Activated CD8-positive, alpha-beta memory T cell treated with anti-CD3 and anti-CD28 coated beads for 4 hours (primary cell): ENCODE measurements around the gene SHC1.

Experiments
- DNase-seq, 2 donors: peaks; one replicate each; pipeline ENCODE4 v3.0.0-alpha.2; 2020; ENCODE audit warnings: low read depth in 2 of 2

Gene SHC1

DNA sequence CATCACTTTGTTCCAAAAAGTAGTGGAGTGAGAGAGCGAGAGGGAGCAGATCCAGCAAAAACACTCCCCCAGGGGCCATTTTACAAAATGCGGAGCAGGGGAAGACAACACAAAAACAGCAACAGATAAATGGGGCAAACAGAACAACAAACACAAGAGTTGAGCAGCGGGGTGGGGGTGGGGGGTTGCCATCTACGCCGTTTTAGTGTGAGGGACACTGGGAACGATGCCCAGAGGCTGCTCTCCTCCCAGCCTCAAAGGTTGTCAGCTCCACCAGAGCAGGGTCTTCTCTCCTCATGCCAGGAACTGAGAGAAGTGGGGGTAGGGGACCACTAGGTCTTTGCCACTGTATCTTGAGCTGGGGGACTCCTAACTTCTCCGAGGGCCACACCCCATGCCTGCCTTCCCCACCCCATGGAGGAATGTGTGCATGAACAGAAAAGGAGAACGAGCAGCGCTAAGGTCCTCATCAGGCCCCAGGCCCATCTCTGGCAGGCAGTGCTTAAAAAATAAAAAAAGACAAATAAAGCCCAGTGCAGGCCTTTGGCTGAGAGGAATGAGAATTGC, 13.4 kb downstream of the SHC1 start:
- no peak for DNase-seq

DNA sequence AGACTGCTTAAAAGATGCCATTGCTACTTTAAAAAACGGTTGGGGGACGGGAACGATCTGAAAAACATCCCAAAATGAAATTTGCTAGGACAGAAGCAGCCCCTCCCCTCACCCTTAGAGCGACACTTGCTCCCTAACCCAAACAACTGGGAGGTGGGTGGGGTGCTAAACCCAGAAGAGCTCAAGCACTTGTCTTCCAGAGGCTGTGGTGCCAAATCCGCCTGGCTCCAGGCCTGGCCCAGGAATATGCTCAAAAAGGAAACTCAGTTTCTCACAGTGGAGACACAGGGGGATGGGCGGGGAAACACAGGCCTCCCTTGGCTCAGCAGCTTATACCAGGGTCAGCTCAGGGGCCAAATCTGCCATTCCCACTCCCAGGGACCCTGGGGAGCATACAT, 14.0 kb downstream of the SHC1 start:
- no peak for DNase-seq

DNA sequence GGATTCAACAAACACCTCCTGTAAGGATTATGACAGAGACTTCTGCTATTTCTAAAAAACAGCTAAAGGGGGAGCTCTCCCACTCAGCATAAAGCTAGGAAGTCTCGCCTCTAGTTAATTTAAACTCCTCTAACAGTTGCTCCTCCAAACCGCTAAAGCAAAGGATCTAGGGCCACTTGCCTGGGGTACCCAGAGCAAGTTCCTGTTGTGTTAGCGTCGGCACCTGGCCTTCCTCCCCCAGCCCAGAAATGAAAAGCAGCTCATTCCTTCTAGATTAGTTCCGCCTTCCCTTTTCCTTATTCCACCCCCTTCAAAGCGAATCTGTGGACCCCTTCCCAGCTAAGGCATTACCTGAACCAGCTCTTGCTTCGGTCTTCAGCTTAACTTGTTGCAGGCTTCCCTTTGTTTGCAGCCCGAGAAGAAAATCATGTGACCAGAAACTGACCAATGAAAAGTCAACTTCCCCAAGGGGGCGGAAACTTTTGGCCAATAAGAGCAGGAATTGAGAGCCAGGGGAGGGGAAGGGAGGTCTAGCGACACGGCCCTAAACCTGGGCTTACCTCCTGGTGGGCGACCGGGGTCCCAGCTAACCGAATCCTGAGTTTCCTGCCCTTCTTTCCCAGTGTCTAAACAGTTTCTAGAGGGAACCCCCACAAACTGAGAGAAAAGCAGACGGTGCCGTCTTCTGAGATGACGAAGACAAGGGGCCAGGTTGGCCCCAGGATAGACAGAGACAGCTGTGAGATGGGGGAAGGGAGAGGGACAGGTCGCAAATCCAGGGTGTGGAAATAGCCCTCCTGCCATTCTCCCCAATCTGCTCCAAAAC, 14.6 kb downstream of the SHC1 start, which contains the start of gene PBXIP1:
Gene PBXIP1, minus strand, starts transcription at position 382 of the 826 bp plus-strand sequence. CDS start 2,378 bp downstream, outside the sequence.
- DNase-seq = peak; percentile 50 to 64

DNA sequence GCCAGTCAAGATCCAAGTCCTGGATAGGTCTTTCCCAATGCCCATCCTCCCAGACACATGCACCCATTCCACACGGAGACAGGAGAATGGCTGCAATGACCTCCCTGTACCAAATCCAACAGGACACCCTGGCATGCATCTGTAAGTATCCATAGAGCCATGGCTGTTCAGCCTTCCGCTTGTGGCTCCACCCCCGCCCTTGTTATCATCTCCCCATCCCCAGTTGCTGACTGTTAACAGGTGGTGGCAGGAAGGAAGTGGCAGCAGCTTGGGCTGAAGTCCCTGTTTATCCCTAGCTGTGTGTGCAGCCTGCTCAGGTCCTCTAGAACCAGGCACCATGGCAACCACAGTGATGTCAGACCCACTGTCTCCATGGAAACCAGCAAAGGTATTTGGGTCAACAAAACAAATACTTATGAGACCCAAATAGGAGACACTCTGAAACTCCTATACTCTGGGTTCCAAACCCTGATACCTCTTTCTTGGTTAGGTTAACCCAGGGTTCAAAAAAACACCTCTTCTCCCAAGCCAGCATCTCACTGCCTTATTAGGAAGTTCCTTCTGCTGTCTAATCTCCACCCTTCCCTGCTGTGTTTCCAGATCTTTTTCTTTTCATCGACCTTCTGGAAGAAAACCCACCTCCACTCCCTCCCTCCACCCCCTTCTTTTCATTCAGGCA, 15.4 kb downstream of the SHC1 start:
- peak; percentile 57 to 72 for DNase-seq

- no peak for DNase-seq
Measured at GRCh38 chr1:154954541-154954940, 16.0 kb downstream of the SHC1 start.

DNA sequence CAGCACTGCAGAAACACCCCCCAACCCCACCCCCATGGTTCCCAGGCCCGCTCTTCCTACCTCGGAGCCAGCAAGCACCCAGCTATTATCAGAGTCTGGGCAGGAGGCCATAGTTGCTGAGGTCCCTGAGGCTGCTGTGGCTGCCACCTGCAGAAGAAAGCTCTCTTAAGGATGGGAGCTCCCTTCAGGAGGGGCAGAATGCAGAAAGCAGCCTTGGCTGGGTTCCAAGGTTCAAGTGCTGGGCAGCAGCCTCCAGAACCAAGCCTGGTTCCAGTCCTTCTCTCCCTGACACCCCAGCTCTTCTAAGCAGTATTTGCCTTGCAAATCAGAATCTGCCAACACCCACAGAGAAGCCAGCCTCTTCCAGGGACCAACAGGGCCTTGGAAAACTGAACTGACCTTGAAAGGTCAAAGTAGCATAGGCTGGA, 16.9 kb downstream of the SHC1 start:
- DNase-seq = no peak

DNA sequence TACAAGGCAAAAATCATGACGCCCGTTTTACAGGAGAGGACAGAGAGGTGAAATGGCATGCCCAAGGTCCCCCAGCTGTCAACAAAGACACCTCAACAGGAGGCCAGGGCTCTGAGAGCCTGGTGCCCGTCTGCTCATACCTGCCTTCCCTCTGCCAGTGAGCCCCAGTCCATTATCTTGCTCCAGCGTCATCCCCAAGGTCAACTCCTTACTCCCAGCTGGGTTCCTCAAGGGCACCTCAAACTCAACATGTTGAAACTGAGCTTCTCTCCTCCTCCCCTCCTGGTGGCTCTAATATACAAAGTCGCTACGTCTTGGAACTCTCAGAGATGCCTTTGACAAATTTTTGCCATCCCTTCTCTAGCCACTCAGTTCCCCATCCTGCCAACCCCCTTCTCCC, 17.9 kb downstream of the SHC1 start:
- no peak for DNase-seq

GRCh38 chr1:154951901-154952657, 18.5 kb downstream of the SHC1 start:
- no peak for DNase-seq

- no peak for DNase-seq
Measured at GRCh38 chr1:154948079-154948478, 22.5 kb downstream of the SHC1 start.

DNA sequence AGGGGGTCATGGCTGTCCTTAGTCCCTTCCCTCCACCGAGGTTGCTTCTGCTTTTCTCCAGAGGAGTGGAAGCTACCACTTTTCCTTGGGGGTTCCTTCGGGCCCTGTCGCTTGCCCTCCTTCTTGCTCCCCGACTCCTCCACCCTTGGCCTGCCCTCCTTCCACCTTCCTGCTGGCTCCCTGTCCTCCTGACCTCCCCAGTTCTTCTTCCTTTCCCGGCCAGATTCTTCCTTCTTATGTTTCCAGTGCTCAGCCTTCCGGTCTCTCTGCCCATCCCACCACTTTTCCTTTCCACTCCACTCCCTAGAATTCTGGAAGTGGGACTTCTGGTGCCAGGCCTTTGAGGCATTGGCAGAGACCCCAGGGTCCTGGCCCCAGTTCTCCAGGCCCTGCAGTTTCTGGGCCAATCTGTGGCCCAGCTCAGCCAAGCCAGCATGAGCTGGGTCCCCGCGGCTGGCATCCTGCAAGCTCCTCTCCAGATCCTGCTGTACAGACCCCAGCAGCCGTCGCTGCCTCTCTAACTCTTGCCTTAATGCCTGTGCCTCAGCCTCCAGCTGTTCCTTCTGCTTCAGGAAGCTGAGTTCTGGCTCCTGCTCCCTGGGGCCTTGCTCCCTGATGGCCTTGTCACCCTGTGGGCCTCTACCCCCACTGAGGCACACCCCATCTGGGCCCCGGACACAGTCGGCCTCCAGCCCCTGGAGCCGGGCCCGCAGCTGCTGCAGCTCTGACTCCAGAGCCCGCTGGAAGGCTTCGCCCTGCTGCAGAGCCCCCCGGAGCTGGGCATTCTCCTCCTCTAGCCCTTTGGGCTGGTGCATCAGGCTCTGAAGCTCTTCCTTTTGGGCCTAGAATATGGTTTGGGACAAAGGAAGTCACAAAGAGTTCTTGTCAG, 24.3 kb downstream of the SHC1 start:
- DNase-seq = no peak

- DNase-seq = no peak
Measured at GRCh38 chr1:154945160-154945961, 25.2 kb downstream of the SHC1 start.

- no peak for DNase-seq
Measured at GRCh38 chr1:154944401-154945159, 26.0 kb downstream of the SHC1 start.

GRCh38 chr1:154943649-154944400, 26.7 kb downstream of the SHC1 start:
- no peak for DNase-seq

- DNase-seq = no peak
Measured at GRCh38 chr1:154941333-154942013, 29.1 kb downstream of the SHC1 start.

DNA sequence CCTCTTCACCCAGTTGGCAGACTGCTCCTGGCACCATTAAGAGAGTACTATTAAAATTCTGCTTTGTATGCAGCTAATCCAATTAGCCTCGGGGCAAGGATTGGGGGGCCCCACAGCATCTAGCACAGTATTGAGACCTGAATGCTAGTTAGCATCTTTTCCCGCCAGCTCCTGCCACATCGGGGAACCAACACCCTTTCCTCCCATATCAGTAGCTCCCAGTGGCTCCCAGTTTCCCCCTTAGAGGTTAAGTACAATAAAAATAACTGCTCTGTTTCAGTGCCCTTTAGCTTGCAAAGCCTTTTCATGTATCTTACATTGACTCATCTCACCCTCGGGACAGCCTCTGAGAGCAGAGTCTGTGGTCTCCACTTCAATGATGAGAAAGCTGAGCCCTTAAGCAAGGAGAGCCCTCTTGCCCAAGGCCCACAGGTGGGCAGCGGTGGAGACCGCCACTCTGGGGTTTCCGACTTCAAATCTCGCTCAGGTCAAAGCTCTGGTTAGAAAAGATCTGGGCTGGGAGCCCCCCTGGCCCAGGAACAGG, 29.8 kb downstream of the SHC1 start:
- no peak for DNase-seq

- no peak for DNase-seq
Measured at GRCh38 chr1:154940213-154940560, 30.4 kb downstream of the SHC1 start.

DNA sequence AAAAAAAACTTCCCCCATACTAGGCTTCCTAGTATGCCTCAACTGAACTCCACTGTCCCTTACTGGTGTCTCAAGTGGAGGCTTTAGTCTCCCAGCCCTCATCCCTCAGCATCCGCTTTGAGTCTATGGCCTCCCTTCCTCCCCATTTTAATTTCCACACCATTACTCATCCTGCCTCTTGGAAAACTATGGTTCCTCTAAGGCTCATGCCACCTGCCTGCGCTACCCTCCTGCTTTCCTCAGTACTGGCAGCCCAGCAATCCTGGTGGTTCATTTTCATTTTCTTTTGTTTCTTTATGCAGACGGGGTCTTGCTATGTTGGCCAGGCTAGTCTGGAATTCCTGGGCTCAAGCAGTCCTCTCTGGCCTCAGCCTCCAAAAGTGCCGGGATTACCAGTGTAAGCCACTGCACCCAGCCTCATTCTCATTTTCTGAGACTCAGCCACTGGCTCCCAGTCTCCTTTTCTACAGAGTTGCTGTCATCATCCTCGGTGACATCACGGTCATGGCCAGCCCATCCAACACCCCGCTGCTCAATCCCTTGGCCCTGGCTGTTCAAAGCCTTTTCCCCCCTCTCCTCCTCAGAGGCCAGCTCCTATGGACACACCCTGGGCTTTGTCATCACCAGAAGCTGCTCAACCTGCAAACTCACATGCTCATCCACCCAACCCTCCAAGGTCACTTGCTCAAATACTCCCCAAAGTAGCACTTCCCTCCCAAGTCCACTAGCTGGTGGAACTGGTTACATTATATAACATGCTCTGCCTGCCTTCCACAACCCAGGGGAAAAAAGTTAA, 31.7 kb downstream of the SHC1 start:
- DNase-seq = no peak
